ENCODE results near the gene TIMD4. TPM values are rescaled to one million over a fixed set of nuclear protein-coding genes. Genes with fewer than 3 reads are reported as not detected.

Gene TIMD4
- not detected for total RNA-seq (ENCODE audit: unreplicated experiment)
- long read RNA-seq, result 0 reads

GRCh38 chr5:156963125-156963524 lies at the start of gene TIMD4:
Gene TIMD4 (minus strand): TSS chr5:156963226. CDS start chr5:156963198, 28 bp downstream.
- Mint-ChIP-seq H3K27ac (ENCODE audit: unreplicated experiment) (no peak within 1 kb of the TSS), H3K4me3 (ENCODE audit: unreplicated experiment) (no peak within 1 kb of the TSS), H3K4me1 (ENCODE audit: unreplicated experiment) (no peaks in the 10 kb centered on the region), H3K27me3 (ENCODE audit: unreplicated experiment) (no peaks in the 10 kb centered on the region), H3K9me3 (ENCODE audit: unreplicated experiment) (no peaks in the 10 kb centered on the region), H3K36me3 (ENCODE audit: low read depth, unreplicated experiment) (no peaks in the 10 kb centered on the region)
- DNase-seq (ENCODE audit: low spot score), result no peak
- no peak for TF ChIP-seq CTCF (IDR thresholded peaks at IDR 0.05; ENCODE audit: unreplicated experiment)

- no peaks in the 10 kb centered on the region for H3K9me3 Mint-ChIP-seq (ENCODE audit: unreplicated experiment)
- H3K36me3 Mint-ChIP-seq (ENCODE audit: low read depth, unreplicated experiment), result no peaks in the 10 kb centered on the region
- no peak overlapping the region for H3K27ac Mint-ChIP-seq (ENCODE audit: unreplicated experiment)
- no peaks in the 10 kb centered on the region for H3K4me1 Mint-ChIP-seq (ENCODE audit: unreplicated experiment)
- TF ChIP-seq CTCF (IDR thresholded peaks at IDR 0.05; ENCODE audit: unreplicated experiment), result no peak
- no peak for DNase-seq (ENCODE audit: low spot score)
- peaks cover 4% of the 10 kb centered on the region for H3K27me3 Mint-ChIP-seq (ENCODE audit: unreplicated experiment)
- no peak overlapping the region for H3K4me3 Mint-ChIP-seq (ENCODE audit: unreplicated experiment)
These were observed 43.2 kb upstream of the TIMD4 start for GRCh38 chr5:157006262-157006661.

GRCh38 chr5:157004893-157005551 lies 42.0 kb upstream of the TIMD4 start:
- H3K9me3 Mint-ChIP-seq (ENCODE audit: unreplicated experiment), result no peaks in the 10 kb centered on the region
- peaks cover 4% of the 10 kb centered on the region for H3K27me3 Mint-ChIP-seq (ENCODE audit: unreplicated experiment)
- no peak for TF ChIP-seq CTCF (IDR thresholded peaks at IDR 0.05; ENCODE audit: unreplicated experiment)
- no peaks in the 10 kb centered on the region for H3K4me1 Mint-ChIP-seq (ENCODE audit: unreplicated experiment)
- DNase-seq (ENCODE audit: low spot score), result no peak
- no peak overlapping the region for H3K27ac Mint-ChIP-seq (ENCODE audit: unreplicated experiment)
- no peak overlapping the region for H3K4me3 Mint-ChIP-seq (ENCODE audit: unreplicated experiment)
- H3K36me3 Mint-ChIP-seq (ENCODE audit: low read depth, unreplicated experiment), result no peaks in the 10 kb centered on the region

GRCh38 chr5:156991714-156992113 lies 28.7 kb upstream of the TIMD4 start:
- no peak for TF ChIP-seq CTCF (IDR thresholded peaks at IDR 0.05; ENCODE audit: unreplicated experiment)
- DNase-seq (ENCODE audit: low spot score), result no peak
- no peaks in the 10 kb centered on the region for H3K4me1 Mint-ChIP-seq (ENCODE audit: unreplicated experiment)
- H3K9me3 Mint-ChIP-seq (ENCODE audit: unreplicated experiment), result no peaks in the 10 kb centered on the region
- no peaks in the 10 kb centered on the region for H3K36me3 Mint-ChIP-seq (ENCODE audit: low read depth, unreplicated experiment)
- H3K4me3 Mint-ChIP-seq (ENCODE audit: unreplicated experiment), result no peak overlapping the region
- H3K27me3 Mint-ChIP-seq (ENCODE audit: unreplicated experiment), result no peaks in the 10 kb centered on the region
- H3K27ac Mint-ChIP-seq (ENCODE audit: unreplicated experiment), result no peak overlapping the region

GRCh38 chr5:156984064-156984463 lies 21.0 kb upstream of the TIMD4 start:
- Mint-ChIP-seq H3K9me3 (ENCODE audit: unreplicated experiment) (no peaks in the 10 kb centered on the region), H3K4me3 (ENCODE audit: unreplicated experiment) (no peak overlapping the region), H3K4me1 (ENCODE audit: unreplicated experiment) (no peaks in the 10 kb centered on the region), H3K27me3 (ENCODE audit: unreplicated experiment) (peaks cover 2% of the 10 kb centered on the region), H3K36me3 (ENCODE audit: low read depth, unreplicated experiment) (no peaks in the 10 kb centered on the region), H3K27ac (ENCODE audit: unreplicated experiment) (no peak overlapping the region)
- no peak for TF ChIP-seq CTCF (IDR thresholded peaks at IDR 0.05; ENCODE audit: unreplicated experiment)
- no peak for DNase-seq (ENCODE audit: low spot score)

Measured in endothelial cell (in vitro differentiated cells).